GM12878 (cell line): ENCODE data around the gene PAQR8. TPM values are rescaled to one million over a fixed set of nuclear protein-coding genes. Genes with fewer than 3 reads are reported as not detected.

Experiments
- ATAC-seq: fragments of 200-7000 bp; cut with Tn5 transposase; 3 replicates; pipeline ENCODE4 v1.9.1; 2020; ENCODE audit warnings: mild to moderate bottlenecking, moderate library complexity
- Bru-seq: library from RNA; stranded (reverse); fragments of 400-500 nt; gene quantifications from one replicate; lab custom pipeline; 2021; lab: Mats Ljungman, UMichigan
- BruChase-seq, 2 experiments: library from RNA; stranded (reverse); fragments of 400-500 nt; gene quantifications; one replicate each; lab custom pipeline; 2021; lab: Mats Ljungman, UMichigan
- BruUV-seq: library from RNA; stranded (reverse); fragments of 400-500 nt; replicated peaks from 2 replicates; lab custom pipeline; 2021; lab: Mats Ljungman, UMichigan
- CTCF ChIA-PET: fragments of 300-600 bp; sonication (Branson Sonifier 250); formaldehyde crosslinking; extraction: SDS; loops from one replicate; lab custom pipeline; 2021; ENCODE audit warnings: inconsistent platforms; lab: Yijun Ruan, JAX
- POLR2A ChIA-PET: fragments of 350-600 bp; formaldehyde crosslinking; extraction: SDS; loops from one replicate; lab custom pipeline; 2021; ENCODE audit warnings: inconsistent platforms; lab: Charles Lee
- RAD21 ChIA-PET: fragments of 300-600 bp; sonication (Branson Sonifier 250); formaldehyde crosslinking; loops from one replicate; lab custom pipeline; 2023; ENCODE audit warnings: antibody characterized with exemption; ENCODE audit not compliant: unreplicated experiment; lab: Charles Lee
- SMC1A ChIA-PET: fragments of 300-600 bp; sonication (Branson Sonifier 250); formaldehyde crosslinking; loops from one replicate; lab custom pipeline; 2023; ENCODE audit not compliant: unreplicated experiment, uncharacterized antibody; lab: Charles Lee
- DNase-seq: peaks from one replicate; pipeline ENCODE4 v3.0.0-alpha.2; 2011; ENCODE audit warnings: low read depth, low spot score
- FAIRE-seq: peaks from 3 replicates; lab custom pipeline; 2011; peaks lifted over from hg19 to GRCh38; lab: Jason Lieb, UNC
- H2AFZ ChIP-seq: 2 replicates; pipeline ENCODE4 v1.6.0; 2011; ENCODE audit warnings: low read depth, low read length, control low read depth; ENCODE audit not compliant: control insufficient read depth
- H3K27ac ChIP-seq: 2 replicates; pipeline ENCODE4 v1.5.1; 2011; ENCODE audit warnings: control low read depth; ENCODE audit not compliant: control insufficient read depth, insufficient read depth
- H3K27me3 ChIP-seq, 2 experiments: replicated peaks in 1 of 2; 2 replicates each; pipeline versions ENCODE4 v1.6.0 to v1.6.1; 2011; ENCODE audit warnings: low read length in 1 of 2; ENCODE audit not compliant: control insufficient read depth in 2 of 2, insufficient read depth in 2 of 2
- H3K36me3 ChIP-seq, 2 experiments: 2 replicates each; pipeline ENCODE4 v1.5.1; 2011; ENCODE audit warnings: low read length in 1 of 2; ENCODE audit not compliant: control insufficient read depth in 2 of 2, insufficient read depth in 2 of 2
- H3K4me1 ChIP-seq: 2 replicates; pipeline ENCODE4 v1.6.1; 2011; ENCODE audit warnings: mild to moderate bottlenecking, low read length, moderate library complexity, mixed read lengths; ENCODE audit not compliant: control insufficient read depth, insufficient read depth
- H3K4me2 ChIP-seq: 2 replicates; pipeline ENCODE4 v1.6.0; 2011; ENCODE audit warnings: control low read depth; ENCODE audit not compliant: control insufficient read depth, insufficient read depth
- H3K4me3 ChIP-seq: fragments of 200-600 bp; sonication (generic); 2 replicates; pipeline ENCODE4 v1.5.1; 2016
- H3K79me2 ChIP-seq: 2 replicates; pipeline ENCODE4 v1.6.0; 2011; ENCODE audit warnings: low read length; ENCODE audit not compliant: control insufficient read depth, insufficient read depth
- H3K9ac ChIP-seq: 2 replicates; pipeline ENCODE4 v1.8.0; 2011; ENCODE audit warnings: low read length, control low read depth, mixed read lengths; ENCODE audit not compliant: control insufficient read depth, insufficient read depth
- H3K9me3 ChIP-seq: replicated peaks from 3 replicates; pipeline ENCODE4 v1.5.1; 2011; ENCODE audit warnings: mild to moderate bottlenecking, low read length; ENCODE audit not compliant: control insufficient read depth, insufficient read depth
- H4K20me1 ChIP-seq: 2 replicates; pipeline ENCODE4 v1.6.0; 2011; ENCODE audit not compliant: control insufficient read depth, insufficient read depth
- BCL11A ChIP-seq: IDR thresholded peaks from 2 replicates; pipeline ENCODE4 v1.6.1; 2011; ENCODE audit warnings: low read depth, low read length
- CEBPB ChIP-seq, 2 experiments: fragments of 150-350 bp in 1 of 2; IDR thresholded peaks; 2 replicates each; pipeline ENCODE4 v1.6.1; 2012 to 2014; ENCODE audit warnings: low read depth in 2 of 2, low read length in 2 of 2, borderline replicate concordance in 1 of 2, inconsistent platforms in 1 of 2
- DPF2 ChIP-seq: fragments of 450-650 bp; IDR thresholded peaks from 2 replicates; pipeline ENCODE4 v1.6.1; 2017; ENCODE audit warnings: mild to moderate bottlenecking
- IKZF1 ChIP-seq: fragments of 450-650 bp; conservative IDR thresholded peaks from 2 replicates; pipeline ENCODE4 v1.6.1; 2017; ENCODE audit warnings: antibody characterized with exemption, mild to moderate bottlenecking
- MEF2A ChIP-seq: IDR thresholded peaks from 2 replicates; pipeline ENCODE4 v1.6.1; 2011; ENCODE audit warnings: low read depth, mild to moderate bottlenecking, low read length, moderate library complexity; ENCODE audit not compliant: insufficient read depth
- NFYA ChIP-seq: IDR thresholded peaks from 2 replicates; pipeline ENCODE4 v1.6.1; 2011; ENCODE audit warnings: low read depth, mild to moderate bottlenecking, low read length, improper control_type of control experiment, borderline replicate concordance
- NR2F1 ChIP-seq: fragments of 450-650 bp; conservative IDR thresholded peaks from 2 replicates; pipeline ENCODE4 v1.6.1; 2017; ENCODE audit warnings: mild to moderate bottlenecking
- POLR2AphosphoS2 ChIP-seq: IDR thresholded peaks from 2 replicates; pipeline ENCODE4 v1.6.1; 2011; ENCODE audit warnings: low read depth, mild to moderate bottlenecking, low read length, improper control_type of control experiment, moderate library complexity
- RELA ChIP-seq: fragments of 450-650 bp; IDR thresholded peaks from 2 replicates; pipeline ENCODE4 v1.8.0; 2014; ENCODE audit warnings: borderline replicate concordance; ENCODE audit not compliant: partially characterized antibody
- SMAD5 ChIP-seq: IDR thresholded peaks from 2 replicates; pipeline ENCODE4 v1.6.1; 2016; ENCODE audit warnings: antibody characterized with exemption, low read depth
- STAT1 ChIP-seq: fragments of 450-650 bp; conservative IDR thresholded peaks from 2 replicates; pipeline ENCODE4 v1.6.1; 2014; ENCODE audit warnings: antibody characterized with exemption, mild to moderate bottlenecking
- ZNF24 ChIP-seq: fragments of 450-650 bp; IDR thresholded peaks from 2 replicates; pipeline ENCODE4 v1.6.1; 2017; ENCODE audit warnings: antibody characterized with exemption, mild to moderate bottlenecking
- ZNF274 ChIP-seq: IDR thresholded peaks from one replicate; pipeline ENCODE4 v1.8.0; 2011; ENCODE audit not compliant: insufficient read length, insufficient read depth
- WGBS: methylation state at CpG from one replicate; pipeline ENCODE4 v1.1.6; 2016; ENCODE audit warnings: low lambda C conversion rate; ENCODE audit not compliant: insufficient replicate concordance, insufficient coverage; ENCODE audit errors: missing lambda C conversion rate; 5-methylcytosine and 5-hydroxymethylcytosine counted together
- in situ Hi-C: fragments of 300-500 bp; cut with MboI; formaldehyde crosslinking; loops from 9 replicates; pipeline ENCODE4 v1.14.3; 2018; ENCODE audit warnings: mixed read lengths
- intact Hi-C: fragments of 100-400 bp; cut with micrococcal nuclease; formaldehyde crosslinking; loops from one replicate; pipeline ENCODE4 v1.14.2; 2022; ENCODE audit not compliant: unreplicated experiment
- long read RNA-seq, 2 experiments: library from polyadenylated mRNA; unstranded; transcript quantifications; one replicate each; pipeline ENCODE4 v2.0.0, GENCODE V29; 2019 to 2020
- polyA minus RNA-seq, 3 experiments: library from RNA; depleted of rRNA, polyadenylated mRNA; stranded (reverse); fragments of >200 nt; gene quantifications; 2 replicates each; pipeline ENCODE4 v1.2.3, GENCODE V29; 2011
- polyA plus RNA-seq, 11 experiments: library from polyadenylated mRNA; depleted of rRNA in 4 of 11; unstranded in 6 of 11; stranded (reverse) in 5 of 11; fragments of >200 nt; fragmentation: Nextera tagmentation in 4 of 11; fragmentation: Illumina TruSeq in 1 of 11; extraction: Ambion mirVana in 4 of 11; extraction: Trizol in 1 of 11; gene quantifications; 1 replicate in 1 of 11; 2 replicates in 10 of 11; pipeline versions ENCODE4 v1.2.1 to v1.2.3, GENCODE V29; 2011 to 2016; ENCODE audit warnings: inconsistent platforms in 2 of 11, missing spikeins in 2 of 11, low read depth in 1 of 11
- total RNA-seq, 4 experiments: library from RNA; depleted of rRNA in 3 of 4; stranded (reverse); fragments of >200 nt in 3 of 4; fragmentation: Illumina TruSeq in 1 of 4; extraction: Trizol in 1 of 4; gene quantifications; 2 replicates each; pipeline versions ENCODE4 v1.2.1 to v1.2.3, GENCODE V29; 2013 to 2021
- TF ChIP-seq, protein P1 (sequence below): fragments of 450-650 bp; IDR thresholded peaks from 2 replicates; pipeline ENCODE4 v1.6.1; 2017; ENCODE audit warnings: mild to moderate bottlenecking, moderate library complexity

Gene PAQR8, protein sequence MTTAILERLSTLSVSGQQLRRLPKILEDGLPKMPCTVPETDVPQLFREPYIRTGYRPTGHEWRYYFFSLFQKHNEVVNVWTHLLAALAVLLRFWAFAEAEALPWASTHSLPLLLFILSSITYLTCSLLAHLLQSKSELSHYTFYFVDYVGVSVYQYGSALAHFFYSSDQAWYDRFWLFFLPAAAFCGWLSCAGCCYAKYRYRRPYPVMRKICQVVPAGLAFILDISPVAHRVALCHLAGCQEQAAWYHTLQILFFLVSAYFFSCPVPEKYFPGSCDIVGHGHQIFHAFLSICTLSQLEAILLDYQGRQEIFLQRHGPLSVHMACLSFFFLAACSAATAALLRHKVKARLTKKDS
- 33.5 and 35.7 TPM in 2 replicates for total RNA-seq (2013; cell fraction: nucleolus; rRNA removed)
- total RNA-seq (2014; rRNA removed), result 13.5 and 16.2 TPM in 2 replicates
- 11.8 and 12.9 TPM in 2 replicates for total RNA-seq (2014; rRNA removed; fragmentation: Illumina TruSeq; extraction: Trizol)
- 20.0 and 22.8 TPM in 2 replicates for total RNA-seq (2021)
- 2.6 TPM for polyA plus RNA-seq (2011; ENCODE audit: low read depth)
- 21.7 and 22.4 TPM in 2 replicates for polyA plus RNA-seq (2011; rRNA removed)
- polyA plus RNA-seq (2011; cell fraction: cytosol; rRNA removed), result 19.5 and 20.7 TPM in 2 replicates
- 12.5 and 13.5 TPM in 2 replicates for polyA plus RNA-seq (2011; cell fraction: nucleus; rRNA removed)
- polyA plus RNA-seq (2012), result 3.7 and 8.8 TPM in 2 replicates
- 14.5 and 16.2 TPM in 2 replicates for polyA plus RNA-seq (2014; fragmentation: Illumina TruSeq; extraction: Trizol)
- polyA plus RNA-seq (2014; fragmentation: Nextera tagmentation; extraction: Ambion mirVana), result 1 to 10 TPM; 3.9 to 4.7 TPM
- 11.6 and 14.6 TPM in 2 replicates for polyA plus RNA-seq (2014; rRNA removed)
- 10 to 100 TPM; 19.6 to 20.2 TPM for polyA plus RNA-seq (2016; fragmentation: Nextera tagmentation; extraction: Ambion mirVana)
- 29.6 and 30.2 TPM in 2 replicates for polyA minus RNA-seq (2011; rRNA and poly(A)+ RNA removed)
- 8.7 and 11.2 TPM in 2 replicates for polyA minus RNA-seq (2011; cell fraction: cytosol; rRNA and poly(A)+ RNA removed)
- polyA minus RNA-seq (2011; cell fraction: nucleus; rRNA and poly(A)+ RNA removed), result 8.7 and 13.9 TPM in 2 replicates
- Bru-seq, nascent RNA, result percentile 73 among the genes with signal in this experiment
- BruChase-seq, experiment 1, labeled RNA remaining after a 6-hour chase, result percentile 79 among the genes with signal in this experiment
- BruChase-seq, experiment 2, labeled RNA remaining after a 2-hour chase, result percentile 93 among the genes with signal in this experiment
- long read RNA-seq, experiment 1, full-length matches to known transcripts, result 10 of 10 reads
- long read RNA-seq, experiment 1, partial matches to known transcripts, result 0 of 10 reads
- long read RNA-seq, experiment 1, other reads (novel, unspliced or antisense), result 0 of 10 reads
- long read RNA-seq, experiment 2, full-length matches to known transcripts, result 1 of 1 reads
- long read RNA-seq, experiment 2, partial matches to known transcripts, result 0 of 1 reads
- long read RNA-seq, experiment 2, other reads (novel, unspliced or antisense), result 0 of 1 reads

DNA sequence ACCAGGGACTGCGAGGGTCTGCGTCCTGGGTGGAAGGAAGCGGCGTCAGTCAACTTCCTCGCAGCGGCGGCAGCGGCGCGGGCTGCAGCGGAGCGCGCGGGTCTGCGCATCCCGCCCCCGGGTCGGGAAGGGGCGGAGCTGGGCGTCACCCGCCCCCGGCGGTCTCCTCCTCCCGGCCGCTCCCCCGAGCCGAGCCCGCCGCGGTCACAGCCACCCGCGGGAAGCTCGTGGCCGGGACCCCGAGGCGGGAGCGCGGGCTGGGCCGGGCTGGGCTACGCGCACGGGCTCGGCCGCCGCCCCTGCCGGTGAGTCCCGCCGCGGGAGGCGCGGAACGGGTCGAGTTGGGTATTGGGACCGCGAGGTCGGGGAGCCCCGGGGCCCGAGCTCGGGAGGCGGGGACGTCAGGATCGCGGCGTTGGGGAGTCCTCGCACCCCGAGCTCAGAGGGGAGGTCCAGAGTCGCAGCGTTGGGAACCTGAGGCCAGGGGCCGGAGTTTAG, at the start of gene PAQR8:
Gene PAQR8 (plus strand): TSS at position 207 of the 498 bp plus-strand sequence. CDS start 41,063 bp downstream, outside the sequence.
- H3K9ac ChIP-seq, result peak within 1 kb of the TSS; percentile 86
- no peaks in the 10 kb centered on the region for H4K20me1 ChIP-seq
- DNase-seq (no peak), FAIRE-seq (no peak), ATAC-seq (peak; percentile 90)
- SMC1A ChIA-PET, result interaction anchor here (0.6 to 8.3 kb wide), 18 partner anchors 11 to 79 kb away, joined by 3 to 112 read pairs (median 6); partner anchors contain the start of gene MCM3
- RAD21 ChIA-PET, result interaction anchor here (0.7 to 8.3 kb wide), 23 partner anchors 9 to 365 kb away, joined by 3 to 125 read pairs (median 7); partner anchors contain the start of gene MCM3
- peak within 1 kb of the TSS; percentile 74 for H2AFZ ChIP-seq
- peaks cover 20% of the 10 kb centered on the region for H3K4me1 ChIP-seq
- peak within 1 kb of the TSS; percentile 94 for H3K4me3 ChIP-seq
- H3K9me3 ChIP-seq, result no peaks in the 10 kb centered on the region
- peak within 1 kb of the TSS; percentile 80 for H3K27ac ChIP-seq
- peaks cover 37% of the 10 kb centered on the region for H3K79me2 ChIP-seq
- intact Hi-C loops (loop anchor here (1.0 to 2.0 kb wide), 3 partner anchors 37 to 78 kb away; partner anchors contain the start of gene MCM3), in situ Hi-C loops (no loop called here)
- POLR2A ChIA-PET, result interaction anchor here (0.9 to 7.6 kb wide), 17 partner anchors 9 to 233 kb away, joined by 3 to 79 read pairs (median 4); partner anchors contain the start of gene MCM3
- H3K4me2 ChIP-seq, result peak within 1 kb of the TSS; percentile 89
- no peaks in the 10 kb centered on the region for H3K27me3 ChIP-seq
- CTCF ChIA-PET, result interaction anchor here (0.7 to 8.8 kb wide), 19 partner anchors 10 to 85 kb away, joined by 3 to 110 read pairs (median 6); partner anchors contain the start of gene MCM3
- no TSS peak for BruUV-seq
- WGBS, result 1% methylated on average over 23 of the region's 69 CpGs
- H3K36me3 ChIP-seq, result 0 out of 4 replicates have a peak, but pooled peaks cover 0 to 3% of the 10 kb centered on the region in 2 experiments
- no peak for TF ChIP-seq NFYA
- peak; percentile 66 for TF ChIP-seq RELA
- no peak for TF ChIP-seq ZNF274
- no peak for TF ChIP-seq BCL11A
- 0 out of 2 replicates have a peak, but pooled peaks have one; percentile 19 for TF ChIP-seq SMAD5
- TF ChIP-seq MEF2A, result 0 out of 2 replicates have a peak, but pooled peaks have one; percentile 34
- peak; percentile 59; the same call in 1 of the 2 replicates for TF ChIP-seq STAT1
- TF ChIP-seq NR2F1, result peak; percentile 54
- TF ChIP-seq CEBPB (IDR thresholded peaks at IDR 0.05; ENCODE audit: borderline replicate concordance in 1 of 2, low read depth in 2 of 2, low read length in 2 of 2), result no peak
- TF ChIP-seq POLR2AphosphoS2, result peak; percentile 60; the same call in 1 of the 2 replicates
- peak; percentile 87; the same call in 1 of the 2 replicates for TF ChIP-seq DPF2
- TF ChIP-seq IKZF1, result peak; percentile 89
- peak; percentile 62 for TF ChIP-seq ZNF24
- TF ChIP-seq, protein P1, sequence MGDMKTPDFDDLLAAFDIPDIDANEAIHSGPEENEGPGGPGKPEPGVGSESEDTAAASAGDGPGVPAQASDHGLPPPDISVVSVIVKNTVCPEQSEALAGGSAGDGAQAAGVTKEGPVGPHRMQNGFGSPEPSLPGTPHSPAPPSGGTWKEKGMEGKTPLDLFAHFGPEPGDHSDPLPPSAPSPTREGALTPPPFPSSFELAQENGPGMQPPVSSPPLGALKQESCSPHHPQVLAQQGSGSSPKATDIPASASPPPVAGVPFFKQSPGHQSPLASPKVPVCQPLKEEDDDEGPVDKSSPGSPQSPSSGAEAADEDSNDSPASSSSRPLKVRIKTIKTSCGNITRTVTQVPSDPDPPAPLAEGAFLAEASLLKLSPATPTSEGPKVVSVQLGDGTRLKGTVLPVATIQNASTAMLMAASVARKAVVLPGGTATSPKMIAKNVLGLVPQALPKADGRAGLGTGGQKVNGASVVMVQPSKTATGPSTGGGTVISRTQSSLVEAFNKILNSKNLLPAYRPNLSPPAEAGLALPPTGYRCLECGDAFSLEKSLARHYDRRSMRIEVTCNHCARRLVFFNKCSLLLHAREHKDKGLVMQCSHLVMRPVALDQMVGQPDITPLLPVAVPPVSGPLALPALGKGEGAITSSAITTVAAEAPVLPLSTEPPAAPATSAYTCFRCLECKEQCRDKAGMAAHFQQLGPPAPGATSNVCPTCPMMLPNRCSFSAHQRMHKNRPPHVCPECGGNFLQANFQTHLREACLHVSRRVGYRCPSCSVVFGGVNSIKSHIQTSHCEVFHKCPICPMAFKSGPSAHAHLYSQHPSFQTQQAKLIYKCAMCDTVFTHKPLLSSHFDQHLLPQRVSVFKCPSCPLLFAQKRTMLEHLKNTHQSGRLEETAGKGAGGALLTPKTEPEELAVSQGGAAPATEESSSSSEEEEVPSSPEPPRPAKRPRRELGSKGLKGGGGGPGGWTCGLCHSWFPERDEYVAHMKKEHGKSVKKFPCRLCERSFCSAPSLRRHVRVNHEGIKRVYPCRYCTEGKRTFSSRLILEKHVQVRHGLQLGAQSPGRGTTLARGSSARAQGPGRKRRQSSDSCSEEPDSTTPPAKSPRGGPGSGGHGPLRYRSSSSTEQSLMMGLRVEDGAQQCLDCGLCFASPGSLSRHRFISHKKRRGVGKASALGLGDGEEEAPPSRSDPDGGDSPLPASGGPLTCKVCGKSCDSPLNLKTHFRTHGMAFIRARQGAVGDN, result peak; percentile 79; the same call in 1 of the 2 replicates
